Mesothelial cell of epicardium (in vitro differentiated cells): ENCODE data around the gene OR2V2. TPM values are rescaled to one million over a fixed set of nuclear protein-coding genes. Genes with fewer than 3 reads are reported as not detected.

ENCODE experiments used
- DNase-seq, 2 experiments: peaks; one replicate each; pipeline ENCODE4 v3.0.0; 2021; ENCODE audit warnings: low spot score in 2 of 2; ENCODE audit not compliant: unreplicated experiment in 2 of 2
- H3K27ac Mint-ChIP-seq: 2 replicates; pipeline ENCODE4 v1.8.0; 2021; ENCODE audit warnings: mixed read lengths
- H3K27me3 Mint-ChIP-seq: 2 replicates; pipeline ENCODE4 v1.8.0; 2021; ENCODE audit warnings: low read depth, mixed read lengths
- H3K36me3 Mint-ChIP-seq: 2 replicates; pipeline ENCODE4 v1.8.0; 2021; ENCODE audit warnings: mixed read lengths
- H3K4me1 Mint-ChIP-seq: 2 replicates; pipeline ENCODE4 v1.8.0; 2021; ENCODE audit warnings: mixed read lengths
- H3K4me3 Mint-ChIP-seq: 2 replicates; pipeline ENCODE4 v1.8.0; 2021; ENCODE audit warnings: mild to moderate bottlenecking, moderate library complexity, mixed read lengths
- H3K9me3 Mint-ChIP-seq: 2 replicates; pipeline ENCODE4 v1.8.0; 2021; ENCODE audit warnings: mixed read lengths
- CTCF ChIP-seq: fragments of 200-600 bp; sonication (generic); IDR thresholded peaks from one replicate; pipeline ENCODE4 v1.5.0; 2021; ENCODE audit warnings: antibody characterized with exemption; ENCODE audit not compliant: unreplicated experiment
- total RNA-seq: library from RNA; stranded (reverse); gene quantifications from 3 replicates; pipeline ENCODE4 v1.2.1, GENCODE V29; 2021

The OR2V2 gene
- total RNA-seq, 1 donor from 2014 or later, result not detected

DNA sequence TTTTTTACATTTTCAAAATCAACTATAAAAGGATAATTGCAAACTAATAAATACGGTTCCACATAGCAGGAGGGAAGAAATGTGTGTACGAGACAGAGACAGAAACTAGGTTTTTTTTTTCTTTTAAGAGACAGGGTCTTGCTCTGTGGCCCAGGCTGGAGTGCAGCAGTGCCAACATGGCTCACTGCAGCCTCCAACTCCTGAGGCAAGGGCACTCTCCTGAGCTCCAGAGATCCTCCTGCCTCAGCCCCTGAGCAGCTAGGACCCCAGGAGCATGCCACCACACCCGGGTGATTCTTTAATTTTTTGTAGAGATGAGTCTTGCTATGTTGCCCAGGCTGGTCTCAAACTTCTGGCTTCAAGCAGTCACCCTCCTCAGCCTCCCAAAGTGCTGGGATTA, 14.3 kb upstream of the OR2V2 start:
- Mint-ChIP-seq H3K9me3 (peaks cover 5% of the 10 kb centered on the region), H3K27me3 (peaks cover 63% of the 10 kb centered on the region), H3K4me3 (no peak overlapping the region), H3K36me3 (no peaks in the 10 kb centered on the region), H3K27ac (no peak overlapping the region), H3K4me1 (no peaks in the 10 kb centered on the region)
- DNase-seq, result no peak
- no peak for TF ChIP-seq CTCF

- no peak for TF ChIP-seq CTCF
- H3K4me1 Mint-ChIP-seq, result no peaks in the 10 kb centered on the region
- H3K27ac Mint-ChIP-seq, result no peak overlapping the region
- H3K9me3 Mint-ChIP-seq, result peaks cover 8% of the 10 kb centered on the region
- H3K36me3 Mint-ChIP-seq, result no peaks in the 10 kb centered on the region
- H3K27me3 Mint-ChIP-seq, result peaks cover 59% of the 10 kb centered on the region
- DNase-seq, result no peak
- H3K4me3 Mint-ChIP-seq, result no peak overlapping the region
These were observed 13.7 kb upstream of the OR2V2 start for GRCh38 chr5:181133610-181134231.

DNA sequence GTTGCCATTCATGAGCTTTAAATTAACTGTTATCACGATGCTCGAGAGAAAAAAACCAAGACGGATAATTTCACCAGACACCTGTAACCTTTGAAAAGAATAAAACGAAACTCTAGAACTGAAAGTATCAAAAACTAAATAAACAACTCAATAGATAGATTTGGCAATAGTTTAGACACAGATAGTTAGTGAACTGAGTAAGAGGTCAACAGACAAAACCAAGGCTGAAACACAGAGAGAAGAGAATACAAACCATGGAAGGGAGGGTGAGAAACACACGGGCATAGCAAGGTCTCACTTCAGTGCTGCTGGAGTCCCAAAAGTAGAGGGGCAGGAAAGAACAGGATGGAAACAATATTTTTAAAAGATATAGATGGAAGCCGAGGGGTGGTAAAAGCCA, 13.1 kb upstream of the OR2V2 start:
- peaks cover 10% of the 10 kb centered on the region for H3K9me3 Mint-ChIP-seq
- peaks cover 54% of the 10 kb centered on the region for H3K27me3 Mint-ChIP-seq
- no peak for TF ChIP-seq CTCF

DNA sequence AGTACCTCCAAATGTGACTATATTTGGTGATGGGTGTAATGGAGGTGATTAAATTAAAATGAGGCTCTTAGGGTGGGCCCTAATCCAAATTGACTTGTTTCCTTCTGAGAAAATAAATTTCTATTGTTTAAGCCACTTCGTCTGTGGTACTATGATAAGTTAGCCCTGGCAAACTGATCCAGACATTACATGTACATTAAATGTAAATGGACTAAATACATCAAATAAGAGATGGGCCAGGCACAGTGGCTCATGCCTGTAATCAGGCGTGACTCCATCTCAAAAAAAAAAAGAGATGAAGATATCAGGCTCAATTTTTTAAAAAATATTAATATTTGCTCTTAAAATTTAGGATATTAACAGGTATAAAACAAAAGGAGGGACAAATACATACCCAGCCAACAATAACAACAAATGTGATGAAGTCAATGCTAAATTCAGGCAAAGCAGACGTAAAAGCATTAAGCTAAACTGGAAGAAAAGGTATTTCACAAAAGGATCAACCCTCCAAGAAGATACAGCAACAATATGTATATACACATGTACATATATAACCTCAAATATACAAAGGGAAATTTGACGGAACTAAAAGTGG, 10.9 kb upstream of the OR2V2 start:
- no peak overlapping the region for H3K27ac Mint-ChIP-seq
- DNase-seq, result no peak
- no peaks in the 10 kb centered on the region for H3K4me1 Mint-ChIP-seq
- H3K36me3 Mint-ChIP-seq, result no peaks in the 10 kb centered on the region
- peaks cover 54% of the 10 kb centered on the region for H3K27me3 Mint-ChIP-seq
- no peak for TF ChIP-seq CTCF
- no peak overlapping the region for H3K4me3 Mint-ChIP-seq
- peaks cover 14% of the 10 kb centered on the region for H3K9me3 Mint-ChIP-seq

More for the DNA sequence above, 13.1 kb upstream of the OR2V2 start:
- Mint-ChIP-seq H3K36me3 (no peaks in the 10 kb centered on the region), H3K27ac (no peak overlapping the region), H3K4me1 (no peaks in the 10 kb centered on the region), H3K4me3 (no peak overlapping the region)
- no peak for DNase-seq

DNA sequence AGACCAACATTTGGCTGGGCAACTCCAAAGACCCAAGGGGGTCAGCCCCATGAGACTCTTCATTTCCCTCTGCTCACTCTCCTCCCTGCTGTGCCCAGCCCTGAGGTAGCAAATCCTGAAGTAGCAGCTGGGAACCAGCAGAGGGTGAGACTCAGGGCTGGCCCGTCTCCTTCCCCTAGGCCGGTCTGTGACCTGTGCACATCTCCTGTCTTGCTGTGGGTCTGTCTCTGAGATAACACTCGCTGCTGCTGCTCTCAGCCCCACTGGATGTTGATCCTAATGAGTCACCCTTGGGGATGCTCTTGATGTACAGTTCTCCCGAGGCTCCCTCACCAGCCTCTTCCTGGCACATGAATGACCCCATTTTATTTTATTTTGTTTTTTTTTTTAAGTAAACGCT, 9.1 kb upstream of the OR2V2 start:
- no peak for DNase-seq
- Mint-ChIP-seq H3K27me3 (peaks cover 51% of the 10 kb centered on the region), H3K9me3 (peaks cover 14% of the 10 kb centered on the region), H3K27ac (no peak overlapping the region), H3K4me1 (no peaks in the 10 kb centered on the region), H3K4me3 (no peak overlapping the region), H3K36me3 (no peaks in the 10 kb centered on the region)
- no peak for TF ChIP-seq CTCF
